Keratinocyte (primary cell): Measurements from ENCODE around the gene SPATA6. TPM values are rescaled to one million over a fixed set of nuclear protein-coding genes. Genes with fewer than 3 reads are reported as not detected.
"Not testable (repeated sequence)": the region's sequence is repeated elsewhere in the genome, so short reads cannot be mapped to it uniquely, and the experiment has no call there.

Source experiments
- DNase-seq: peaks from one replicate; pipeline ENCODE4 v3.0.0-alpha.2; 2011; ENCODE audit warnings: low read depth, missing footprints, low spot score
- FAIRE-seq: peaks from 2 replicates; lab custom pipeline; 2011; peaks lifted over from hg19 to GRCh38; lab: Jason Lieb, UNC
- H2AFZ ChIP-seq: 2 replicates; pipeline ENCODE4 v1.6.0; 2012; ENCODE audit warnings: low read length, control low read depth, inconsistent platforms; ENCODE audit not compliant: control insufficient read depth
- H3K27ac ChIP-seq: 2 replicates; pipeline ENCODE4 v1.5.1; 2011; ENCODE audit warnings: low read length; ENCODE audit not compliant: control insufficient read depth, insufficient read depth
- H3K27me3 ChIP-seq: 3 replicates; pipeline ENCODE4 v1.6.0; 2011; ENCODE audit warnings: low read length; ENCODE audit not compliant: control insufficient read depth, insufficient read depth; ENCODE audit errors: extremely low read depth
- H3K36me3 ChIP-seq, 2 experiments: 2 replicates in 1 of 2; 3 replicates in 1 of 2; pipeline ENCODE4 v1.5.1; 2011; ENCODE audit warnings: low read length in 2 of 2, mild to moderate bottlenecking in 1 of 2; ENCODE audit not compliant: control insufficient read depth in 2 of 2, insufficient read depth in 2 of 2; ENCODE audit errors: extremely low read depth in 1 of 2
- H3K4me1 ChIP-seq: 3 replicates; pipeline ENCODE4 v1.5.1; 2011; ENCODE audit warnings: low read length; ENCODE audit not compliant: control insufficient read depth, insufficient read depth; ENCODE audit errors: extremely low read depth
- H3K4me2 ChIP-seq: 3 replicates; pipeline ENCODE4 v1.6.0; 2011; ENCODE audit warnings: low read depth, low read length; ENCODE audit not compliant: control insufficient read depth, insufficient read depth; ENCODE audit errors: extremely low read depth
- H3K4me3 ChIP-seq, 3 experiments: fragments of 200-600 bp in 1 of 3; sonication (generic) in 1 of 3; 2 replicates in 2 of 3; 3 replicates in 1 of 3; pipeline ENCODE4 v1.5.1; 2011 to 2016; ENCODE audit warnings: low read length in 3 of 3, mild to moderate bottlenecking in 3 of 3, control low read depth in 2 of 3, inconsistent platforms in 1 of 3, low read depth in 1 of 3, mixed read lengths in 1 of 3, mixed run types in 1 of 3, moderate library complexity in 1 of 3; ENCODE audit not compliant: control insufficient read depth in 2 of 3, insufficient read depth in 2 of 3; ENCODE audit errors: extremely low read depth in 1 of 3
- H3K79me2 ChIP-seq: 2 replicates; pipeline ENCODE4 v1.6.0; 2012; ENCODE audit warnings: low read length; ENCODE audit not compliant: control insufficient read depth, insufficient read depth
- H3K9ac ChIP-seq: 3 replicates; pipeline ENCODE4 v1.6.0; 2011; ENCODE audit warnings: low read length; ENCODE audit not compliant: control insufficient read depth, insufficient read depth; ENCODE audit errors: extremely low read depth
- H3K9me1 ChIP-seq: 3 replicates; pipeline ENCODE4 v1.6.0; 2011; ENCODE audit warnings: low read length; ENCODE audit not compliant: control insufficient read depth, insufficient read depth; ENCODE audit errors: extremely low read depth
- H3K9me3 ChIP-seq: 2 replicates; pipeline ENCODE4 v1.5.1; 2012; ENCODE audit warnings: low read depth, low read length; ENCODE audit not compliant: control insufficient read depth
- H4K20me1 ChIP-seq: 3 replicates; pipeline ENCODE4 v1.6.0; 2011; ENCODE audit warnings: low read length; ENCODE audit not compliant: control insufficient read depth, insufficient read depth; ENCODE audit errors: extremely low read depth
- EZH2 ChIP-seq: IDR thresholded peaks from one replicate; pipeline ENCODE4 v1.6.1; 2012; ENCODE audit warnings: inconsistent platforms, mild to moderate bottlenecking, low read length, moderate library complexity
- dilution Hi-C: fragments of 300-500 bp; cut with MboI; formaldehyde crosslinking; loops from one replicate; pipeline ENCODE4 v1.7.0; 2020; ENCODE audit warnings: low sequenced_read_pairs; ENCODE audit not compliant: extremely low pct_ligation_motif_present
- polyA plus RNA-seq, 5 experiments: library from polyadenylated mRNA; depleted of rRNA in 3 of 5; stranded (reverse) in 3 of 5; stranded (forward) in 1 of 5; unstranded in 1 of 5; fragments of >200 nt; gene quantifications; 1 replicate in 1 of 5; 2 replicates in 3 of 5; 3 replicates in 1 of 5; pipeline versions ENCODE4 v1.2.1 to v1.2.3, GENCODE V29; 2011 to 2012; ENCODE audit warnings: missing spikeins in 2 of 5, low read depth in 1 of 5, low replicate concordance in 1 of 5
- TF ChIP-seq, protein P1 (sequence below), 3 experiments: IDR thresholded peaks in 1 of 3; conservative IDR thresholded peaks in 1 of 3; optimal IDR thresholded peaks in 1 of 3; 2 replicates in 2 of 3; 3 replicates in 1 of 3; pipeline versions ENCODE3 to v1.5.1; 2011; ENCODE audit warnings: low read length in 3 of 3, mild to moderate bottlenecking in 3 of 3, moderate library complexity in 2 of 3, control low read depth in 1 of 3, inconsistent platforms in 1 of 3; ENCODE audit not compliant: insufficient read depth in 2 of 3; ENCODE audit errors: extremely low read depth in 1 of 3

SPATA6 gene
- polyA plus RNA-seq, 1 donor (not counting 4 experiments of a cell fraction or from before 2014, with no cell fraction given): 1.7 TPM

- no peak for TF ChIP-seq EZH2
- TF ChIP-seq, protein P1, sequence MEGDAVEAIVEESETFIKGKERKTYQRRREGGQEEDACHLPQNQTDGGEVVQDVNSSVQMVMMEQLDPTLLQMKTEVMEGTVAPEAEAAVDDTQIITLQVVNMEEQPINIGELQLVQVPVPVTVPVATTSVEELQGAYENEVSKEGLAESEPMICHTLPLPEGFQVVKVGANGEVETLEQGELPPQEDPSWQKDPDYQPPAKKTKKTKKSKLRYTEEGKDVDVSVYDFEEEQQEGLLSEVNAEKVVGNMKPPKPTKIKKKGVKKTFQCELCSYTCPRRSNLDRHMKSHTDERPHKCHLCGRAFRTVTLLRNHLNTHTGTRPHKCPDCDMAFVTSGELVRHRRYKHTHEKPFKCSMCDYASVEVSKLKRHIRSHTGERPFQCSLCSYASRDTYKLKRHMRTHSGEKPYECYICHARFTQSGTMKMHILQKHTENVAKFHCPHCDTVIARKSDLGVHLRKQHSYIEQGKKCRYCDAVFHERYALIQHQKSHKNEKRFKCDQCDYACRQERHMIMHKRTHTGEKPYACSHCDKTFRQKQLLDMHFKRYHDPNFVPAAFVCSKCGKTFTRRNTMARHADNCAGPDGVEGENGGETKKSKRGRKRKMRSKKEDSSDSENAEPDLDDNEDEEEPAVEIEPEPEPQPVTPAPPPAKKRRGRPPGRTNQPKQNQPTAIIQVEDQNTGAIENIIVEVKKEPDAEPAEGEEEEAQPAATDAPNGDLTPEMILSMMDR (optimal IDR thresholded peaks at IDR 0.05 in 1 of 3, IDR thresholded peaks at IDR 0.05 in 1 of 3, conservative IDR thresholded peaks at IDR 0.05 in 1 of 3; ENCODE audit: extremely low read depth in 1 of 3, insufficient read depth in 2 of 3, low read length in 3 of 3): no peak
Measured at GRCh38 chr1:48285525-48285924, 186.5 kb downstream of the SPATA6 start.

GRCh38 chr1:48284696-48285420 lies 187.1 kb downstream of the SPATA6 start:
- H3K36me3 ChIP-seq, dilution Hi-C loops, H3K4me2 ChIP-seq, H3K27me3 ChIP-seq, FAIRE-seq, H3K9ac ChIP-seq, DNase-seq, H3K79me2 ChIP-seq, H3K4me1 ChIP-seq, H3K9me3 ChIP-seq, H2AFZ ChIP-seq, H4K20me1 ChIP-seq, H3K27ac ChIP-seq, H3K4me3 ChIP-seq, H3K9me1 ChIP-seq: not testable (repeated sequence)

More at GRCh38 chr1:48285525-48285924, 186.5 kb downstream of the SPATA6 start:
- Histone ChIP-seq H3K4me2 (no peak overlapping the region), H3K36me3 (no peaks in the 10 kb centered on the region), H3K9me1 (no peaks in the 10 kb centered on the region), H3K9ac (no peak overlapping the region), H3K4me3 (no peak overlapping the region), H3K27ac (no peak overlapping the region), H3K4me1 (no peaks in the 10 kb centered on the region), H3K9me3 (no peaks in the 10 kb centered on the region), H2AFZ (no peak overlapping the region), H4K20me1 (no peaks in the 10 kb centered on the region), H3K27me3 (no peaks in the 10 kb centered on the region), H3K79me2 (no peaks in the 10 kb centered on the region)
- dilution Hi-C loops: no loop called here
- DNase-seq (no peak), FAIRE-seq (no peak)

DNA sequence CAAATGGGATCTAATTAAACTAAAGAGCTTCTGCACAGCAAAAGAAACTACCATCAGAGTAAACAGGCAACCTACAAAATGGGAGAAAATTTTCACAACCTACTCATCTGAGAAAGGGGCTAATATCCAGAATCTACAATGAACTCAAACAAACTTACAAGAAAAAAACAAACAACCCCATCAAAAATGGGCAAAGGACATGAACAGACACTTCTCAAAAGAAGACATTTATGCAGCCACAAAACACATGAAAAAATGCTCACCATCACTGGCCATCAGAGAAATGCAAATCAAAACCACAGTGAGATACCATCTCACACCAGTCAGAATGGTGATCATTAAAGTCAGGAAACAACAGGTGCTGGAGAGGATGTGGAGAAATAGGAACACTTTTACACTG lies 189.7 kb downstream of the SPATA6 start:
- H3K4me3 ChIP-seq, H3K27me3 ChIP-seq, H3K9me3 ChIP-seq, H2AFZ ChIP-seq, H4K20me1 ChIP-seq, H3K9ac ChIP-seq, H3K4me1 ChIP-seq, H3K79me2 ChIP-seq, DNase-seq, H3K36me3 ChIP-seq, H3K4me2 ChIP-seq, FAIRE-seq, H3K27ac ChIP-seq, H3K9me1 ChIP-seq, dilution Hi-C loops: not testable (repeated sequence)

DNA sequence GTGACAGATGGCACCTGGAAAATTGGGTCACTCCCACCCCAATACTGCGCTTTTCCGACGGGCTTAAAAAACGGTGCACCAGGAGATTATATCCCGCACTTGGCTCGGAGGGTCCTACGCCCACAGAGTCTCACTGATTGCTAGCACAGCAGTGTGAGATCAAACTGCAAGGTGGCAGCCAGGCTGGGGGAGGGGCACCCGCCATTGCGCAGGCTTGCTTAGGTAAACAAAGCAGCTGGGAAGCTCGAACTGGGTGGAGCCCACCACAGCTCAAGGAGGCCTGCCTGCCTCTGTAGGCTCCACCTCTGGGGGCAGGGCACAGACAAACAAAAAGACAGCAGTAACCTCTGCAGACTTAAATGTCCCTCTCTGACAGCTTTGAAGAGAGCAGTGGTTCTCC lies 194.6 kb downstream of the SPATA6 start:
- H3K4me1 ChIP-seq, H2AFZ ChIP-seq, H3K9me3 ChIP-seq, DNase-seq, H3K36me3 ChIP-seq, H3K9ac ChIP-seq, dilution Hi-C loops, H3K4me3 ChIP-seq, H3K79me2 ChIP-seq, H3K27ac ChIP-seq, FAIRE-seq, H3K9me1 ChIP-seq, H3K4me2 ChIP-seq, H3K27me3 ChIP-seq, H4K20me1 ChIP-seq: not testable (repeated sequence)
